ENCODE results near the gene NTRK3. TPM values are rescaled to one million over a fixed set of nuclear protein-coding genes. Genes with fewer than 3 reads are reported as not detected.

Gene NTRK3
- total RNA-seq, 1 experiment from 2014 or later, result not detected

- Histone ChIP-seq H3K27me3 (replicated peaks; ENCODE audit: control insufficient read depth, insufficient read depth, low read length) (peaks cover 1% of the 10 kb centered on the region), H3K4me3 (ENCODE audit: low read depth, low read length) (no peak overlapping the region), H3K36me3 (ENCODE audit: control insufficient read depth, insufficient read depth, low read length) (no peaks in the 10 kb centered on the region), H3K4me1 (no peaks in the 10 kb centered on the region), H3K9me3 (no peaks in the 10 kb centered on the region)
- intact Hi-C loops (cut with micrococcal nuclease; ENCODE audit: unreplicated experiment), result no loop called here
- H3K4me3 Mint-ChIP-seq (ENCODE audit: unreplicated experiment), result no peak overlapping the region
- ChIA-PET CTCF (no interaction called here), POLR2A (no interaction called here)
- H3K36me3 Mint-ChIP-seq (ENCODE audit: insufficient read depth, unreplicated experiment), result no peaks in the 10 kb centered on the region
- TF ChIP-seq CTCF (IDR thresholded peaks at IDR 0.05; ENCODE audit: insufficient read depth in 1 of 2, low read depth in 1 of 2, low read length in 1 of 2, severe bottlenecking in 1 of 2, unreplicated experiment in 1 of 2), result no peak
- no peak for DNase-seq
- no peak overlapping the region for H3K27ac Mint-ChIP-seq (ENCODE audit: unreplicated experiment)
- no TSS peak for BruUV-seq (replicated peaks)
- no peaks in the 10 kb centered on the region for H3K9me3 Mint-ChIP-seq (ENCODE audit: unreplicated experiment)
- no peaks in the 10 kb centered on the region for H3K4me1 Mint-ChIP-seq (ENCODE audit: low read depth, unreplicated experiment)
- peaks cover 15% of the 10 kb centered on the region for H3K27me3 Mint-ChIP-seq (ENCODE audit: insufficient read depth, unreplicated experiment)
Observed at GRCh38 chr15:87973501-87974215, 282.9 kb downstream of the NTRK3 start.

- no peak overlapping the region for H3K27ac Mint-ChIP-seq (ENCODE audit: unreplicated experiment)
- ChIA-PET CTCF (no interaction called here), POLR2A (no interaction called here)
- TF ChIP-seq CTCF (IDR thresholded peaks at IDR 0.05; ENCODE audit: insufficient read depth in 1 of 2, low read depth in 1 of 2, low read length in 1 of 2, severe bottlenecking in 1 of 2, unreplicated experiment in 1 of 2), result no peak
- peaks cover 15% of the 10 kb centered on the region for H3K27me3 Mint-ChIP-seq (ENCODE audit: insufficient read depth, unreplicated experiment)
- no peaks in the 10 kb centered on the region for H3K36me3 Mint-ChIP-seq (ENCODE audit: insufficient read depth, unreplicated experiment)
- H3K4me3 Mint-ChIP-seq (ENCODE audit: unreplicated experiment), result no peak overlapping the region
- Histone ChIP-seq H3K9me3 (no peaks in the 10 kb centered on the region), H3K4me1 (no peaks in the 10 kb centered on the region), H3K4me3 (ENCODE audit: low read depth, low read length) (no peak overlapping the region), H3K27me3 (replicated peaks; ENCODE audit: control insufficient read depth, insufficient read depth, low read length) (peaks cover 1% of the 10 kb centered on the region), H3K36me3 (ENCODE audit: control insufficient read depth, insufficient read depth, low read length) (no peaks in the 10 kb centered on the region)
- no peaks in the 10 kb centered on the region for H3K4me1 Mint-ChIP-seq (ENCODE audit: low read depth, unreplicated experiment)
- no peak for DNase-seq
- BruUV-seq (replicated peaks), result no TSS peak
- intact Hi-C loops (cut with micrococcal nuclease; ENCODE audit: unreplicated experiment), result no loop called here
- no peaks in the 10 kb centered on the region for H3K9me3 Mint-ChIP-seq (ENCODE audit: unreplicated experiment)
Observed at GRCh38 chr15:87971076-87971475, 285.5 kb downstream of the NTRK3 start.

- no peaks in the 10 kb centered on the region for H3K36me3 Mint-ChIP-seq (ENCODE audit: insufficient read depth, unreplicated experiment)
Observed at GRCh38 chr15:87967951-87968350, 288.6 kb downstream of the NTRK3 start.

More at GRCh38 chr15:87967951-87968350, 288.6 kb downstream of the NTRK3 start:
- H3K9me3 ChIP-seq, result no peaks in the 10 kb centered on the region
- no peaks in the 10 kb centered on the region for H3K4me1 Mint-ChIP-seq (ENCODE audit: low read depth, unreplicated experiment)
- H3K27ac Mint-ChIP-seq (ENCODE audit: unreplicated experiment), result no peak overlapping the region
- H3K4me3 Mint-ChIP-seq (ENCODE audit: unreplicated experiment), result no peak overlapping the region
- ChIA-PET POLR2A (no interaction called here), CTCF (no interaction called here)
- no peak overlapping the region for H3K4me3 ChIP-seq (ENCODE audit: low read depth, low read length)
- intact Hi-C loops (cut with micrococcal nuclease; ENCODE audit: unreplicated experiment), result no loop called here
- no peaks in the 10 kb centered on the region for H3K4me1 ChIP-seq
- no peaks in the 10 kb centered on the region for H3K36me3 ChIP-seq (ENCODE audit: control insufficient read depth, insufficient read depth, low read length)
- H3K27me3 Mint-ChIP-seq (ENCODE audit: insufficient read depth, unreplicated experiment), result peaks cover 5% of the 10 kb centered on the region
- no TSS peak for BruUV-seq (replicated peaks)
- DNase-seq, result no peak
- no peaks in the 10 kb centered on the region for H3K27me3 ChIP-seq (replicated peaks; ENCODE audit: control insufficient read depth, insufficient read depth, low read length)
- H3K9me3 Mint-ChIP-seq (ENCODE audit: unreplicated experiment), result no peaks in the 10 kb centered on the region
- TF ChIP-seq CTCF (IDR thresholded peaks at IDR 0.05; ENCODE audit: insufficient read depth in 1 of 2, low read depth in 1 of 2, low read length in 1 of 2, severe bottlenecking in 1 of 2, unreplicated experiment in 1 of 2), result no peak

Data from Caco-2 (cell line).